Trophoblast cell (in vitro differentiated cells and primary cell): ENCODE measurements around the gene NNMT. TPM values are rescaled to one million over a fixed set of nuclear protein-coding genes. Genes with fewer than 3 reads are reported as not detected.

ENCODE experiments used
- DNase-seq, 2 donors: peaks; one replicate each; pipeline ENCODE4 v3.0.0-alpha.2; 2016
- H2AFZ ChIP-seq: 2 replicates; pipeline ENCODE4 v1.6.1; 2013; ENCODE audit warnings: low read length, moderate library complexity, mild to moderate bottlenecking; ENCODE audit not compliant: insufficient read depth, poor library complexity
- H2AK5ac ChIP-seq: 2 replicates; pipeline ENCODE4 v1.6.1; 2013; ENCODE audit warnings: mild to moderate bottlenecking, low read length
- H2BK120ac ChIP-seq: 2 replicates; pipeline ENCODE4 v1.6.1; 2013; ENCODE audit warnings: low read length, mild to moderate bottlenecking, moderate library complexity; ENCODE audit not compliant: insufficient read depth, poor library complexity
- H2BK12ac ChIP-seq: 2 replicates; pipeline ENCODE4 v1.6.1; 2013; ENCODE audit warnings: mild to moderate bottlenecking, low read length, moderate library complexity
- H2BK5ac ChIP-seq: 2 replicates; pipeline ENCODE4 v1.6.1; 2013; ENCODE audit warnings: low read length, low read depth, moderate library complexity, mild to moderate bottlenecking; ENCODE audit not compliant: poor library complexity
- H3K14ac ChIP-seq: 2 replicates; pipeline ENCODE4 v1.6.1; 2013; ENCODE audit warnings: mild to moderate bottlenecking, low read length
- H3K18ac ChIP-seq: 2 replicates; pipeline ENCODE4 v1.6.1; 2013; ENCODE audit warnings: mild to moderate bottlenecking, low read length
- H3K23ac ChIP-seq: 2 replicates; pipeline ENCODE4 v1.6.1; 2013; ENCODE audit warnings: low read length
- H3K27ac ChIP-seq: 2 replicates; pipeline ENCODE4 v1.5.1; 2013; ENCODE audit warnings: low read depth, mild to moderate bottlenecking, inconsistent platforms, low read length, moderate library complexity
- H3K27me3 ChIP-seq: 2 replicates; pipeline ENCODE4 v1.6.1; 2013; ENCODE audit warnings: inconsistent platforms, mild to moderate bottlenecking, low read length, moderate library complexity; ENCODE audit not compliant: insufficient read depth
- H3K36me3 ChIP-seq, 2 experiments: 1 replicate in 1 of 2; 2 replicates in 1 of 2; pipeline ENCODE4 v1.6.1; 2013; ENCODE audit warnings: low read length in 2 of 2, mild to moderate bottlenecking in 2 of 2, moderate library complexity in 1 of 2; ENCODE audit not compliant: insufficient read depth in 2 of 2, control insufficient read depth in 1 of 2
- H3K4ac ChIP-seq: 2 replicates; pipeline ENCODE4 v1.6.1; 2013; ENCODE audit warnings: low read depth, mild to moderate bottlenecking, low read length, moderate library complexity
- H3K4me1 ChIP-seq, 2 experiments: 1 replicate in 1 of 2; 2 replicates in 1 of 2; pipeline ENCODE4 v1.6.1; 2013; ENCODE audit warnings: low read length in 2 of 2, mild to moderate bottlenecking in 2 of 2, moderate library complexity in 1 of 2; ENCODE audit not compliant: insufficient read depth in 2 of 2, control insufficient read depth in 1 of 2
- H3K4me2 ChIP-seq: 2 replicates; pipeline ENCODE4 v1.6.1; 2013; ENCODE audit warnings: inconsistent platforms, mild to moderate bottlenecking, low read length, moderate library complexity
- H3K4me3 ChIP-seq: 2 replicates; pipeline ENCODE4 v1.5.1; 2013; ENCODE audit warnings: mild to moderate bottlenecking, low read depth, low read length, inconsistent platforms
- H3K79me1 ChIP-seq: one replicate; pipeline ENCODE4 v1.6.1; 2013; ENCODE audit warnings: low read length
- H3K79me2 ChIP-seq: 2 replicates; pipeline ENCODE4 v1.6.1; 2013; ENCODE audit warnings: low read length, mild to moderate bottlenecking; ENCODE audit not compliant: control insufficient read depth, insufficient read depth, poor library complexity
- H3K9ac ChIP-seq: 2 replicates; pipeline ENCODE4 v1.6.1; 2013; ENCODE audit warnings: mild to moderate bottlenecking, low read length
- H3K9me3 ChIP-seq: 2 replicates; pipeline ENCODE4 v1.6.1; 2013; ENCODE audit warnings: low read depth, mild to moderate bottlenecking, control low read depth, inconsistent platforms, low read length; ENCODE audit not compliant: insufficient read depth
- H4K12ac ChIP-seq: 2 replicates; pipeline ENCODE4 v1.6.1; 2013; ENCODE audit warnings: low read depth, mild to moderate bottlenecking, low read length, moderate library complexity
- H4K8ac ChIP-seq: 2 replicates; pipeline ENCODE4 v1.6.1; 2013; ENCODE audit warnings: low read depth, mild to moderate bottlenecking, low read length, moderate library complexity
- H4K91ac ChIP-seq: one replicate; pipeline ENCODE4 v1.6.1; 2013; ENCODE audit warnings: low read depth, mild to moderate bottlenecking, low read length, moderate library complexity
- WGBS: extraction: QIAGEN DNeasy Blood & Tissue Kit; methylation state at CpG from one replicate; pipeline ENCODE4 v1.1.7; 2013; ENCODE audit warnings: missing lambda C conversion rate; ENCODE audit not compliant: insufficient read length, insufficient coverage; ENCODE audit errors: extremely low coverage; 5-methylcytosine and 5-hydroxymethylcytosine counted together
- polyA plus RNA-seq: library from polyadenylated mRNA; stranded (reverse); fragments of 200-250 nt; gene quantifications from 2 replicates; pipeline ENCODE4 v1.2.3, GENCODE V29; 2013

The NNMT gene
- polyA plus RNA-seq: 34.8 and 37.8 TPM in 2 replicates

- Histone ChIP-seq H2BK120ac (peak within 1 kb of the TSS; percentile 100), H3K27ac (peak within 1 kb of the TSS; percentile 100), H3K79me1 (peaks cover 43% of the 10 kb centered on the region), H3K79me2 (peaks cover 8% of the 10 kb centered on the region), H4K8ac (peak within 1 kb of the TSS; percentile 100), H3K27me3 (no peaks in the 10 kb centered on the region), H3K14ac (peak within 1 kb of the TSS; percentile 100), H2AK5ac (peak within 1 kb of the TSS; percentile 100), H3K4me1 (peaks cover 23 to 24% of the 10 kb centered on the region in 2 experiments), H3K4me3 (no peak within 1 kb of the TSS), H2AFZ (peak within 1 kb of the TSS; percentile 87), H2BK12ac (peak within 1 kb of the TSS; percentile 100), H3K18ac (peak within 1 kb of the TSS; percentile 100), H2BK5ac (peak within 1 kb of the TSS; percentile 100), H3K4ac (peak within 1 kb of the TSS; percentile 100), H3K9me3 (no peaks in the 10 kb centered on the region), H3K36me3 (peaks cover 1 to 4% of the 10 kb centered on the region in 2 experiments), H4K12ac (peak within 1 kb of the TSS; percentile 98), H3K9ac (peak within 1 kb of the TSS; percentile 6), H4K91ac (peak within 1 kb of the TSS; percentile 100), H3K4me2 (peak within 1 kb of the TSS; percentile 2), H3K23ac (no peak within 1 kb of the TSS)
- peak in 1 of 2 donors; percentile 10 for DNase-seq
- no CpG with 5 or more reads among the region's 11 CpGs for WGBS
These were observed at the start of gene NNMT for GRCh38 chr11:114295676-114296604. Gene NNMT (plus strand): TSS chr11:114296399. CDS start chr11:114296557, 158 bp downstream.

GRCh38 chr11:114247070-114247789 is 49.0 kb upstream of the NNMT start:
- DNase-seq: no peak
- H2BK120ac ChIP-seq: no peak overlapping the region
- H3K4me1 ChIP-seq: no peaks in the 10 kb centered on the region
- H3K4me2 ChIP-seq: no peak overlapping the region
- H2BK5ac ChIP-seq: no peak overlapping the region
- peaks cover 8% of the 10 kb centered on the region for H3K9me3 ChIP-seq
- no peak overlapping the region for H4K12ac ChIP-seq
- H2BK12ac ChIP-seq: no peak overlapping the region
- no peak overlapping the region for H3K18ac ChIP-seq
- no peak overlapping the region for H3K27ac ChIP-seq
- no peaks in the 10 kb centered on the region for H3K36me3 ChIP-seq
- no peak overlapping the region for H2AFZ ChIP-seq
- no peak overlapping the region for H4K8ac ChIP-seq
- H3K4ac ChIP-seq: no peak overlapping the region
- H3K23ac ChIP-seq: no peak overlapping the region
- H3K79me2 ChIP-seq: no peaks in the 10 kb centered on the region
- no peak overlapping the region for H3K9ac ChIP-seq
- H3K79me1 ChIP-seq: no peaks in the 10 kb centered on the region
- H4K91ac ChIP-seq: no peak overlapping the region
- no peak overlapping the region for H2AK5ac ChIP-seq
- H3K4me3 ChIP-seq: no peak overlapping the region
- H3K27me3 ChIP-seq: no peaks in the 10 kb centered on the region
- no CpG with 5 or more reads among the region's 11 CpGs for WGBS
- no peak overlapping the region for H3K14ac ChIP-seq

DNA sequence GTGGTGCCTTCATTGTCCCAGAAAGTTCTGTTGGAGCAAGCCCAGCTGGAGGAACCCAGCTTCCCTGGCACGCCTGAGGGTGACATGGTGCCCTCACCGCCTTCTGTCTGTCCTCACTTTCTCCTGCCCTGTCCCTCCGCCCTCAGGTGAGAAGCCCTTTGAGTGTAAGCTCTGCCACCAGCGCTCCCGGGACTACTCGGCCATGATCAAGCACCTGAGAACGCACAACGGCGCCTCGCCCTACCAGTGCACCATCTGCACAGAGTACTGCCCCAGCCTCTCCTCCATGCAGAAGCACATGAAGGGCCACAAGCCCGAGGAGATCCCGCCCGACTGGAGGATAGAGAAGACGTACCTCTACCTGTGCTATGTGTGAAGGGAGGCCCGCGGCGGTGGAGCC is 46.0 kb upstream of the NNMT start:
- no peaks in the 10 kb centered on the region for H3K36me3 ChIP-seq
- no peak overlapping the region for H3K18ac ChIP-seq
- H2BK120ac ChIP-seq: no peak overlapping the region
- no peaks in the 10 kb centered on the region for H3K4me1 ChIP-seq
- peaks cover 8% of the 10 kb centered on the region for H3K9me3 ChIP-seq
- no peaks in the 10 kb centered on the region for H3K27me3 ChIP-seq
- no peaks in the 10 kb centered on the region for H3K79me1 ChIP-seq
- no peaks in the 10 kb centered on the region for H3K79me2 ChIP-seq
- no peak overlapping the region for H3K4ac ChIP-seq
- H3K9ac ChIP-seq: no peak overlapping the region
- no peak overlapping the region for H2AFZ ChIP-seq
- no peak for DNase-seq
- H4K8ac ChIP-seq: no peak overlapping the region
- no CpG with 5 or more reads among the region's 17 CpGs for WGBS
- H2AK5ac ChIP-seq: no peak overlapping the region
- no peak overlapping the region for H2BK12ac ChIP-seq
- H3K4me3 ChIP-seq: no peak overlapping the region
- no peak overlapping the region for H3K27ac ChIP-seq
- H3K14ac ChIP-seq: no peak overlapping the region
- no peak overlapping the region for H3K4me2 ChIP-seq
- no peak overlapping the region for H4K91ac ChIP-seq
- H2BK5ac ChIP-seq: no peak overlapping the region
- H4K12ac ChIP-seq: no peak overlapping the region
- no peak overlapping the region for H3K23ac ChIP-seq

- Histone ChIP-seq H3K27me3 (no peaks in the 10 kb centered on the region), H3K14ac (no peak overlapping the region), H2BK12ac (no peak overlapping the region), H4K8ac (no peak overlapping the region), H3K79me1 (no peaks in the 10 kb centered on the region), H4K12ac (no peak overlapping the region), H2BK5ac (no peak overlapping the region), H3K18ac (no peak overlapping the region), H3K36me3 (no peaks in the 10 kb centered on the region), H3K4me3 (no peak overlapping the region), H4K91ac (no peak overlapping the region), H2AFZ (no peak overlapping the region), H2BK120ac (no peak overlapping the region), H2AK5ac (no peak overlapping the region), H3K79me2 (no peaks in the 10 kb centered on the region), H3K23ac (no peak overlapping the region), H3K4me1 (no peaks in the 10 kb centered on the region), H3K4me2 (no peak overlapping the region), H3K4ac (no peak overlapping the region), H3K9ac (no peak overlapping the region), H3K9me3 (peaks cover 8% of the 10 kb centered on the region), H3K27ac (no peak overlapping the region)
- WGBS: no CpG with 5 or more reads among the region's 14 CpGs
- no peak for DNase-seq
These were observed 45.0 kb upstream of the NNMT start for GRCh38 chr11:114250993-114251814.
